WTC11 (cell line): ENCODE results near the gene CHAC1. TPM values are rescaled to one million over a fixed set of nuclear protein-coding genes. Genes with fewer than 3 reads are reported as not detected.

Experiments
- ATAC-seq: fragments of 200-7000 bp; cut with Tn5 transposase; 2 replicates; pipeline ENCODE4 v1.10.0; 2021; ENCODE audit warnings: mild to moderate bottlenecking, moderate library complexity
- CTCF ChIA-PET: fragments of 300-600 bp; sonication (Branson Sonifier 250); formaldehyde crosslinking; loops from one replicate; lab custom pipeline; 2021; ENCODE audit warnings: antibody characterized with exemption; lab: Charles Lee
- POLR2A ChIA-PET: fragments of 350-600 bp; sonication (Branson Sonifier 250); formaldehyde crosslinking; loops from one replicate; lab custom pipeline; 2021; ENCODE audit warnings: antibody characterized with exemption; lab: Charles Lee
- DNase-seq: peaks from one replicate; pipeline ENCODE4 v3.0.0; 2021; ENCODE audit warnings: low spot score
- H3K27ac Mint-ChIP-seq: 2 replicates; pipeline ENCODE4 v1.8.0; 2021; ENCODE audit warnings: mixed read lengths
- H3K27me3 Mint-ChIP-seq: 2 replicates; pipeline ENCODE4 v1.8.0; 2021; ENCODE audit warnings: low read depth, mild to moderate bottlenecking, moderate library complexity, mixed read lengths
- H3K36me3 Mint-ChIP-seq: 2 replicates; pipeline ENCODE4 v1.8.0; 2021; ENCODE audit warnings: mixed read lengths
- H3K4me1 Mint-ChIP-seq: 2 replicates; pipeline ENCODE4 v1.8.0; 2022; ENCODE audit warnings: mixed read lengths
- H3K4me3 Mint-ChIP-seq: 2 replicates; pipeline ENCODE4 v1.8.0; 2021; ENCODE audit warnings: mild to moderate bottlenecking, moderate library complexity, mixed read lengths
- H3K9me3 Mint-ChIP-seq: 2 replicates; pipeline ENCODE4 v1.8.0; 2021; ENCODE audit warnings: mixed read lengths
- AR ChIP-seq: fragments of 250-450 bp; sonication (Bioruptor Pico); IDR thresholded peaks from 2 replicates; pipeline ENCODE4 v1.9.0; 2021; ENCODE audit warnings: mild to moderate bottlenecking
- ATF1 ChIP-seq: sonication (generic); formaldehyde crosslinking; IDR thresholded peaks from 2 replicates; pipeline ENCODE4 v1.8.1; 2023; ENCODE audit warnings: mild to moderate bottlenecking, moderate library complexity, missing genetic modification reagents
- ATF3 ChIP-seq: sonication (generic); formaldehyde crosslinking; conservative IDR thresholded peaks from 2 replicates; pipeline ENCODE4 v1.8.1; 2022; ENCODE audit warnings: mild to moderate bottlenecking, missing genetic modification reagents
- ATF6 ChIP-seq: sonication (generic); formaldehyde crosslinking; IDR thresholded peaks from 2 replicates; pipeline ENCODE4 v1.8.1; 2023; ENCODE audit warnings: mild to moderate bottlenecking, missing genetic modification reagents
- E2F5 ChIP-seq: sonication (generic); formaldehyde crosslinking; IDR thresholded peaks from 2 replicates; pipeline ENCODE4 v1.8.1; 2022; ENCODE audit warnings: mild to moderate bottlenecking, moderate library complexity, missing genetic modification reagents
- ELF4 ChIP-seq: sonication (generic); formaldehyde crosslinking; IDR thresholded peaks from 2 replicates; pipeline ENCODE4 v1.8.1; 2022; ENCODE audit warnings: low read depth, mild to moderate bottlenecking, moderate library complexity, missing genetic modification reagents
- ESRRA ChIP-seq: sonication (generic); formaldehyde crosslinking; IDR thresholded peaks from 2 replicates; pipeline ENCODE4 v1.8.1; 2022; ENCODE audit warnings: mild to moderate bottlenecking, missing genetic modification reagents, borderline replicate concordance
- FOXP4 ChIP-seq: sonication (generic); formaldehyde crosslinking; IDR thresholded peaks from 2 replicates; pipeline ENCODE4 v1.8.0; 2022; ENCODE audit warnings: mild to moderate bottlenecking, missing genetic modification reagents
- HMGXB4 ChIP-seq: sonication (generic); formaldehyde crosslinking; IDR thresholded peaks from 2 replicates; pipeline ENCODE4 v1.8.1; 2023; ENCODE audit warnings: mild to moderate bottlenecking, moderate library complexity, missing genetic modification reagents
- IRF2 ChIP-seq: sonication (generic); formaldehyde crosslinking; IDR thresholded peaks from 2 replicates; pipeline ENCODE4 v1.8.0; 2022; ENCODE audit warnings: low read depth, missing genetic modification reagents, borderline replicate concordance
- MYBL2 ChIP-seq: sonication (generic); formaldehyde crosslinking; IDR thresholded peaks from 2 replicates; pipeline ENCODE4 v1.8.1; 2023; ENCODE audit warnings: mild to moderate bottlenecking, moderate library complexity, missing genetic modification reagents
- NFE2L1 ChIP-seq: sonication (generic); formaldehyde crosslinking; IDR thresholded peaks from 2 replicates; pipeline ENCODE4 v1.8.1; 2023; ENCODE audit warnings: missing genetic modification reagents
- PRRX2 ChIP-seq: fragments of 250-450 bp; sonication (Bioruptor Pico); IDR thresholded peaks from 2 replicates; pipeline ENCODE4 v1.8.0; 2021; ENCODE audit warnings: mild to moderate bottlenecking
- SP1 ChIP-seq: sonication (generic); formaldehyde crosslinking; conservative IDR thresholded peaks from 2 replicates; pipeline ENCODE4 v1.8.1; 2022; ENCODE audit warnings: missing genetic modification reagents
- TEAD4 ChIP-seq: sonication (generic); formaldehyde crosslinking; IDR thresholded peaks from 2 replicates; pipeline ENCODE4 v1.8.0; 2022; ENCODE audit warnings: mild to moderate bottlenecking, missing genetic modification reagents
- ZBTB21 ChIP-seq: sonication (generic); formaldehyde crosslinking; IDR thresholded peaks from 2 replicates; pipeline ENCODE4 v1.8.1; 2023; ENCODE audit warnings: mild to moderate bottlenecking, missing genetic modification reagents, borderline replicate concordance
- ZNF317 ChIP-seq: sonication (generic); formaldehyde crosslinking; IDR thresholded peaks from 2 replicates; pipeline ENCODE4 v1.8.1; 2023; ENCODE audit warnings: low read depth, mild to moderate bottlenecking, moderate library complexity, missing genetic modification reagents, borderline replicate concordance
- ZNF396 ChIP-seq: fragments of 250-450 bp; sonication (Bioruptor Pico); IDR thresholded peaks from 2 replicates; pipeline ENCODE4 v1.8.0; 2021; ENCODE audit warnings: mild to moderate bottlenecking, moderate library complexity, borderline replicate concordance
- ZNF425 ChIP-seq: fragments of 250-450 bp; sonication (Bioruptor Pico); conservative IDR thresholded peaks from 2 replicates; pipeline ENCODE4 v1.9.0; 2021; ENCODE audit warnings: mild to moderate bottlenecking
- ZNF671 ChIP-seq: fragments of 250-450 bp; sonication (Bioruptor Pico); IDR thresholded peaks from 2 replicates; pipeline ENCODE4 v1.8.0; 2021; ENCODE audit warnings: mild to moderate bottlenecking
- total RNA-seq: library from RNA; stranded (reverse); gene quantifications from 3 replicates; pipeline ENCODE4 v1.2.3, GENCODE V29; 2021

The CHAC1 gene
- total RNA-seq, 1 experiment from 2014 or later, result 31.0 TPM

GRCh38 chr15:40915116-40915661 is 38.1 kb upstream of the CHAC1 start:
- Mint-ChIP-seq H3K27me3 (peaks cover 5% of the 10 kb centered on the region; the same call in 1 of the 2 replicates), H3K4me3 (no peak overlapping the region), H3K27ac (no peak overlapping the region), H3K4me1 (peaks cover 19% of the 10 kb centered on the region), H3K36me3 (no peaks in the 10 kb centered on the region), H3K9me3 (no peaks in the 10 kb centered on the region)
- POLR2A ChIA-PET, result interaction anchor here (0.6 to 1.7 kb wide), 5 partner anchors 14 to 207 kb away, joined by 3 to 7 read pairs (median 4); partner anchors contain the start of genes CHAC1 and DLL4
- CTCF ChIA-PET, result interaction anchor here (0.5 to 6.6 kb wide), 32 partner anchors 9 to 1154 kb away, joined by 3 to 88 read pairs (median 4); partner anchors contain the start of genes CHAC1, DLL4, INO80 and RAD51
- TF ChIP-seq ATF3 (CRISPR knock-in tag) (no peak), ZNF396 (CRISPR knock-in tag) (no peak), ZNF425 (CRISPR knock-in tag) (no peak), IRF2 (CRISPR knock-in tag) (no peak), E2F5 (CRISPR knock-in tag) (no peak), PRRX2 (CRISPR knock-in tag) (no peak), ATF6 (CRISPR knock-in tag) (no peak), ESRRA (CRISPR knock-in tag) (no peak), MYBL2 (CRISPR knock-in tag) (no peak), SP1 (CRISPR knock-in tag) (no peak), ZBTB21 (CRISPR knock-in tag) (no peak), FOXP4 (CRISPR knock-in tag) (no peak), TEAD4 (no peak), AR (CRISPR knock-in tag) (no peak), ZNF671 (CRISPR knock-in tag) (no peak), ATF1 (CRISPR knock-in tag) (no peak), NFE2L1 (CRISPR knock-in tag) (no peak), HMGXB4 (CRISPR knock-in tag) (no peak), ELF4 (no peak), ZNF317 (CRISPR knock-in tag) (no peak)
- DNase-seq, result no peak
- no peak for ATAC-seq
